ENCODE measurements around the gene NPBWR2.
"Not testable (repeated sequence)": the region's sequence is repeated elsewhere in the genome, so short reads cannot be mapped to it uniquely, and the experiment has no call there.

NPBWR2 gene

GRCh38 chr20:64143018-64143801 lies 35.8 kb upstream of the NPBWR2 start:
- no peak for FAIRE-seq

- FAIRE-seq, result no peak
Observed at GRCh38 chr20:64142590-64142989, 35.2 kb upstream of the NPBWR2 start.

GRCh38 chr20:64140956-64141355 lies 33.6 kb upstream of the NPBWR2 start:
- FAIRE-seq, result no peak

GRCh38 chr20:64140061-64140931 lies 32.9 kb upstream of the NPBWR2 start:
- no peak for FAIRE-seq

GRCh38 chr20:64139199-64140060 lies 32.1 kb upstream of the NPBWR2 start:
- FAIRE-seq, result no peak

- FAIRE-seq, result no peak
Observed at GRCh38 chr20:64138276-64138815, 31.0 kb upstream of the NPBWR2 start.

- FAIRE-seq, result no peak
Observed at GRCh38 chr20:64137598-64138031, 30.2 kb upstream of the NPBWR2 start.

- FAIRE-seq, result no peak
Observed at GRCh38 chr20:64136004-64136710, 28.8 kb upstream of the NPBWR2 start.

- FAIRE-seq, result not testable (repeated sequence)
Observed at GRCh38 chr20:64134744-64135143, 27.4 kb upstream of the NPBWR2 start.

- no peak for FAIRE-seq
Observed at GRCh38 chr20:64133951-64134407, 26.6 kb upstream of the NPBWR2 start.

GRCh38 chr20:64131406-64131805 lies 24.0 kb upstream of the NPBWR2 start:
- FAIRE-seq, result no peak

GRCh38 chr20:64130876-64131275 lies 23.5 kb upstream of the NPBWR2 start:
- no peak for FAIRE-seq

- FAIRE-seq, result no peak
Observed at GRCh38 chr20:64130271-64130670, 22.9 kb upstream of the NPBWR2 start.

GRCh38 chr20:64129146-64129782 lies 21.9 kb upstream of the NPBWR2 start:
- FAIRE-seq, result no peak

GRCh38 chr20:64123517-64123916 lies 16.2 kb upstream of the NPBWR2 start:
- not testable (repeated sequence) for FAIRE-seq

- FAIRE-seq, result not testable (repeated sequence)
Observed at GRCh38 chr20:64122927-64123326, 15.6 kb upstream of the NPBWR2 start.

GRCh38 chr20:64121586-64121985 lies 14.2 kb upstream of the NPBWR2 start:
- FAIRE-seq, result no peak

GRCh38 chr20:64119681-64120341 lies 12.4 kb upstream of the NPBWR2 start:
- FAIRE-seq, result no peak

GRCh38 chr20:64119301-64119680 lies 11.9 kb upstream of the NPBWR2 start:
- FAIRE-seq, result no peak

GRCh38 chr20:64117432-64117777 lies 10.0 kb upstream of the NPBWR2 start:
- FAIRE-seq, result not testable (repeated sequence)

All from endometrium (tissue), 2 donors.